Suprapubic skin (tissue), 4 donors: ENCODE results near the gene NAE1.

Source experiments
- CTCF ChIP-seq, 2 donors: fragments of 200-600 bp in 1 of 2; fragments of 450-650 bp in 1 of 2; sonication (generic) in 1 of 2; IDR thresholded peaks; one replicate each; pipeline ENCODE4 v1.5.1; 2016 to 2019; ENCODE audit warnings: antibody characterized with exemption in 2 of 2, mild to moderate bottlenecking in 1 of 2, moderate library complexity in 1 of 2
- EP300 ChIP-seq: sonication (generic); formaldehyde crosslinking; IDR thresholded peaks from one replicate; pipeline ENCODE4 v1.6.1; 2017; ENCODE audit warnings: antibody characterized with exemption
- POLR2A ChIP-seq, 2 donors: fragments of 450-650 bp; IDR thresholded peaks; one replicate each; pipeline ENCODE4 v1.6.1; 2017; ENCODE audit warnings: antibody characterized with exemption in 2 of 2, mild to moderate bottlenecking in 2 of 2, moderate library complexity in 2 of 2
- POLR2AphosphoS5 ChIP-seq, 3 donors: sonication (generic); formaldehyde crosslinking; IDR thresholded peaks; one replicate each; pipeline ENCODE4 v1.6.1; 2017; ENCODE audit warnings: antibody characterized with exemption in 3 of 3

DNA sequence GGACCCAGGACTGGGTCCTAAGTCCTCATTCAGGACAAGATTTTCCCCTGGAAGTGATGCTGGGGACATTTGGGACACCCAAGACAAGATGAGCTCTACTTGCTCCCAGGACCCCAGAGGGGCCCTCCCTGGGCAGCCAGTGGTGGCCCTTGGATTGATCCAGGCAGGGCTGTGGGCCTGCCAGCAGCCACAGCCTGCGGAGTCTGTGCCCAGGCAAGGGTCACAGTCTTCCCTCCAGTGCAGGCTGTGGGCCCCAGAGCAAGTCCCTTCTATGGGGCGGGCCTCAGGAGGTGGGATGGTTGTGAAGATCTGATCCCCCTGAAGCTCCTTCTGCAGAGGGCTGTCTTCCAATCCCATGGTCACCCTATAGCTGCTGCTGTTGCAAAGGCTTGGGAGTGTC lies 26.0 kb upstream of the NAE1 start:
- TF ChIP-seq CTCF (IDR thresholded peaks at IDR 0.05): no peak
- no peak for TF ChIP-seq POLR2A (IDR thresholded peaks at IDR 0.05)
- TF ChIP-seq POLR2AphosphoS5 (IDR thresholded peaks at IDR 0.05): no peak
- TF ChIP-seq EP300: no peak
